Ecto neural progenitor cell (in vitro differentiated cells): Measurements from ENCODE around the gene TMEM108.

Experiments used
- DNase-seq: peaks from one replicate; pipeline ENCODE4 v3.0.0-alpha.2; 2018; ENCODE audit warnings: low spot score

The TMEM108 gene

GRCh38 chr3:133354721-133355120 lies 316.5 kb downstream of the TMEM108 start:
- DNase-seq, result no peak

DNA sequence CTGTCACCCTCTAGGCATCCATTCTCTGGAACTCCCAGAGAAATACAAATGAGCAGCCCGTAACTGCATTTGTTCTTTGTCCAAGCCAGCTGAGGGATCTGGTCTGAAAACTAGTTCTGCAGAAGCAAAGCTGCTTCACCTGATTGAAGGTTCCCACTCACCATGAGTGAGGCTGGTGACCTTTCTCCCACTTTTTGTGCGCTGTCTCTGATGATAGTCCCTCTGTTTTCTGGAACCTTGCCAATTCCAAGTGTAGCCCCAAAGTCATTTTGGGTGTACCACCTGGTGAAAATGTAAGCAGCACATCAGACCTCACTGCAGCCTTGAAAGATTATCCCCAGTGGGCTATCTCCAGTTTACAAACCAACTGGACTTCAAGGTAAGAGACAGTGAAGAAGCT lies 322.3 kb downstream of the TMEM108 start:
- no peak for DNase-seq

- DNase-seq, result no peak
Observed at GRCh38 chr3:133361011-133361410, 322.8 kb downstream of the TMEM108 start.

GRCh38 chr3:133361435-133361834 lies 323.2 kb downstream of the TMEM108 start:
- no peak for DNase-seq

DNA sequence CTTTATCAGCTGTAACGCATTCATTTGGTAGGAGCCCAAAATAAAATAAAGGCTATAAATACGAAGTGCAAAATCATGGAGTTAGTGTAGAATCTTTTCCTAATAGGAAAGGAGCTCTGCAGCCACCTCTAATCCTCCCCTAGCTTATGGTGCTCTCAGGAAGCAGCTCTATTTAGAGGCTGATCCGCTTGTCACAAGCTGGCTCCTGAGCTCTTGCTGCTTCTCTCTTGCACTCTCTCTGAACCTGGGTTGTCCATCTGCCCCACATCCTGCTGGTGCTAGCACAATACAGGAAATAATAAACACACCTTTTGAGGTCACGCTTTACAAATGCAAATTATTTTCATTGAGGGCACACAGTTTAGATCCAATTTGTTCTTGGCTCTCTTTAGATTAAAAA lies 324.3 kb downstream of the TMEM108 start:
- no peak for DNase-seq

- DNase-seq, result no peak
Observed at GRCh38 chr3:133364704-133365103, 326.5 kb downstream of the TMEM108 start.

- no peak for DNase-seq
Observed at GRCh38 chr3:133366921-133367320, 328.7 kb downstream of the TMEM108 start.

GRCh38 chr3:133367403-133367802 lies 329.2 kb downstream of the TMEM108 start:
- no peak for DNase-seq

DNA sequence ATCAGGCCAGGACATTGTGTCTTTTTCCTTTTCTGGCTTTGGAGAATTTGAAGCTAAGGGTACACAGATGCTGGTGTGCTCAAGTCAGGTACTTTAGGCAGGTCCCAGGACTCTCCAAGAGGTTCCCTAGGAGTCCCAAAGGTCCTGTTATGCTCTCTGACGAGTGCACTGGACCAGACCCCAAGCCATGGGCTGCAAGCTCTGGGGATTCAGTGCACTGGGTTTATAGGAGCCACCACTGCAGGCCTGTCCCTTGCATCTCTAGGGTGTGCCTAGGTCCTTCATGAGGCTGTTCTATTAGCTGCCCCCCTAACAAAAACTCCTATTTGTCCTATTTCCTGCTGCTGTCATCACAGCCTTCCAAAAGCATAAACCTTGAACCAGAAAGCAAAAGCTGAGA lies 329.8 kb downstream of the TMEM108 start:
- no peak for DNase-seq

- DNase-seq, result no peak
Observed at GRCh38 chr3:133368371-133369067, 330.3 kb downstream of the TMEM108 start.

DNA sequence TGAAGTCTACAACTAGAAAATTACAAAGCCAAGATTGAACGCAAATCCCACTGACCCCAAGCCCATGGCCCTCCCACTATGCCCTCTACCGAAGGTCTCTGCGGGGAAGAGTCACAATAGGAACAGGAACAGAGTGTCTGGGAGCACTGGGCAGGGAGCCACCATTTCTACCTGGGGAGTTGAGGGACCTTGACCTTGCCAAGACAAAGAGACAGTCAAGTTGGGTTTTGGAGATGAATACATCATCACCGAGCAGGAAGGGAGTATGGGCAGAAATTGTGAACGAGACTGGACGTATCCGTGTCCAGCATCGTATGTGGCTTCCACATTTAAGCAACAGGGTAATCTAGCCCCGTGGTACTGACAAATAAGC lies 330.9 kb downstream of the TMEM108 start:
- DNase-seq, result no peak

DNA sequence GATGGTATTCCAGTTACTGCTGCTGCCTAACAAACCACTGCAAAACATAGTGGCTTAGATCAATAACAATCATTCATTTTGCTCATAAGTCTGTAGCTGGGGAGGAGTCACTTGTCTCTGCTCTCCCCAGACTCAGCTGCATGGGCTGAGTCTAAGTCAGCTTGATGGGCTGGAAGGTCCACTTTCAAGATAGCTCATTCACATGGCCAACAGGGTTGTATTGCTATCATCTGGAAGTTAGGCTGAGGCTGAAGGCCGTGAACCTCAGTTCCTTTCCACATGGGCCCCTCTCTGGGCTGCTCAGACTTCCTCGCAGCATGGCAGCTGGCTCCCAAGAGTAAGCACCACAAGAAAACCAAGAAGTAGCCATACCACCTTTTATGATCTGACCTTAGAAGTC lies 333.0 kb downstream of the TMEM108 start:
- no peak for DNase-seq

GRCh38 chr3:133371676-133372075 lies 333.5 kb downstream of the TMEM108 start:
- DNase-seq, result no peak

DNA sequence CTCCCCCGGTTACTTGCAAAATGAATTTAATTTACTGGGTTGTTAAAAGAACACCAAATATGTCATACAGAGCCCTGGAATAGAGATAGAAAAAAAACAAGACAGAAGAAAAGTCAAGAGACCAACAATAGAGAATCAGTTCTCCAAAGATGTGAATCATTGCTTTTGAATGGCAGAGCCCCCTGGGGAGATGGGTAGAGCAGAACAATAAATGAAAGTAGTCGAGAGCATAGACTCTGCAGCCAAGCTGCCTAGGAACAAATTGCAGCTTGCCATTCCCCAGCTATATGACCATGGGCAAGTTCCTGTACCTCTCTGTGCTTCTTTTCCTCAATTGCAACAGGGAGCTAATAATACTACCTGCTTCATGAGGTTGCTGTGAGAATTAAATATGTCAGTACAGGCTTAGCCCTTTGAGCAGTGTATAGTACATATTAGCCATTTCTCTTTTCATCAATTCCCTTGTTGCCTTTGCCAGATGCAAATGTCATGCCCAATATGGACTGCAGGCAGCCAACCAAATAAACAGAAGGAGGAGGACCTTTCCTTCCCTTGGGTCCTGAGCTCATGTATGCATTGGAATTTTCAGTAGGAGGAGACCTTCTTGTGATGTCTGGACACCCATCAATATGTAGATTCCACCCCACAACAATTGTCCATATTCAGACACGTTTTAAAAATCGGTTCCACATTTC lies 336.7 kb downstream of the TMEM108 start:
- no peak for DNase-seq

- DNase-seq, result no peak
Observed at GRCh38 chr3:133375403-133375745, 337.2 kb downstream of the TMEM108 start.

- DNase-seq, result no peak
Observed at GRCh38 chr3:133376810-133377209, 338.6 kb downstream of the TMEM108 start.

DNA sequence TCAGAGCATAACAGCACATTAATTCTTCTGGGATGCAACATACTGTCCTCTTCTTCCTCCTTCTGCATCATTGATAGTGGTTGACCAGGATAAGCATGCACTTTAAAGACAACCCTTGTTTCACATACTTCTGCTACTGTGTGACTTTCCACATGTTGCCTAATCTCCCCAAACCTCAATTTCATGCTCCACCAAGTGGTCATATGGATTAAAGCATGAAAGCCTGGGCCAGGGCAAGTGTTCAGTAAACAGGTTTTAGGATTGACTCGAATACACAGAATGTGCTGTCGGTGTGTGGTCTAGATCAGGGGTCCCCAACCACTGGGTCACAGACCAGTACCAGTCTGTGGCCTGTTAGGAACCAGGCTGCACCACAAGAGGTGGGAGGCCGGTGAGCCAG lies 339.2 kb downstream of the TMEM108 start:
- DNase-seq, result no peak

DNA sequence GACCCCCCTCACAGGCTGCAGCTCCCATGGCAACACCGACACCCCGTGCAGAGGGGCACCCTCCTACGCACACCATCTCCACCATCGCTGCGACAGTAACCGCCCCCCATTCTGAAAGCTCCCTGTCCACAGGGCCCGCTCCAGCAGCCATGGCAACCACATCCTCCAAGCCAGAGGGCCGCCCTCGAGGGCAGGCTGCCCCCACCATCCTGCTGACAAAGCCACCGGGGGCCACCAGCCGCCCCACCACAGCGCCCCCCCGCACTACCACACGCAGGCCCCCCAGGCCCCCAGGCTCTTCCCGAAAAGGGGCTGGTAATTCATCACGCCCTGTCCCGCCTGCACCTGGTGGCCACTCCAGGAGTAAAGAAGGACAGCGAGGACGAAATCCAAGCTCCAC lies 341.7 kb downstream of the TMEM108 start:
- DNase-seq, result no peak

- no peak for DNase-seq
Observed at GRCh38 chr3:133380481-133381225, 342.5 kb downstream of the TMEM108 start.

DNA sequence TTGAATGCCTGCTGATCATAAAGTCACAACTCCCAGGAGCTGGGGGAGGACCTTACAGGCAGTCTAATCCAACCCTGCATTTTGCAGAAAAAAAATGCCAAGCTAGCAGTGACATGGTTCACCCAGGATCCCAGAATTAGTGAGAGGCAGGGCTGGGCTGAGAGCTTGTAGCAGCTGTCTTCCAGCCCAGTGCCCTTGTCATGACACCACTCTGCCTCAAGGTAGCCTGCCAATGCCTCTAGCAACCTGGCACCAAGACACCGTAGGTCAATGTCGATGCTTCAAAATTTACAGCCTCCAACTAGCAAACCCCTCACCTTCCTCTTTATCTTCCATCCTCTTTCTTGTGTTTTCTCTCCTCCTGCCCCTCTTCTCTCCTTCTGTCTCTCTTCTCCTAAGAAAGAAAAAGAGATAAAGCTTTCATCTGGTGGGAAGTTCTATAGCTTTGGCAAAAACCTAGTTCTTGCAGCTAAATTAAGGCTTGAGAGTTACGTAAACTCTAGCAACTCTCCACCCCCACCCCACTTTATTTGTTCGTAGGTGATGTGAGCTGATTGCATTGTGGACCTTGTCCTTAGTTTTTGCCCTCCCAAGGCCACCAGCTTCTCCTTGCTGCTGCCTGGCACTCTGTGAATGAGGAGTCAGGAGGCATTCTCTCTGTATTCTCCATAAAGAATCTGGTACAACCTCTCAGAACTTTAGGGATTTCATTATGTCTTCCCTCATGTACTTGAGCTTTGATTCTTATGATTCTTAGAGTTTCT lies 343.3 kb downstream of the TMEM108 start:
- DNase-seq, result no peak

DNA sequence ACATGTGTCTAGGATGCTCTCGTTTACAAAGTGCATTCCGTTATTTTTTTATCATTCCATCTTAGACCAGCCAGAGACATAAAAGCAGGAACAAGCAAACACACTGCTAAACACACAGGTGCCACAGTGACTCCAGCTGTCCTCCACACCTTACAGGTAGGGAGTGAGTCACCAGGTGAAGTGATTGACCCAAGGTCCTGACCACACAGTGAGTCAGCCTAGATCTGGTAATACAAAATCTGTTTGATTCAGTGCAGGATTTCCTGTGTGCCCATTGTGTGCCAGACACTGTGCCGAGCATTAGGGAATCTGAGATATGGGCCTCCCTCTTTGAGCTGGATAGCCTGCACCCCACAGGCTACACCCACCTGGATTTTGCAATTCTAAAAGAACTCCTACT lies 345.0 kb downstream of the TMEM108 start:
- DNase-seq, result no peak

GRCh38 chr3:133383741-133384140 lies 345.6 kb downstream of the TMEM108 start:
- no peak for DNase-seq
